Smooth muscle cell (in vitro differentiated cells): ENCODE results near the gene TERF2IP. TPM values are rescaled to one million over a fixed set of nuclear protein-coding genes. Genes with fewer than 3 reads are reported as not detected.

ENCODE experiments used
- DNase-seq: peaks from one replicate; lab custom pipeline; 2025; ENCODE audit not compliant: unreplicated experiment; lab: John Stamatoyannopoulos, UW
- H2AFZ ChIP-seq: fragments of 200-600 bp; sonication (generic); 2 replicates; pipeline ENCODE4 v1.6.0; 2016; ENCODE audit warnings: antibody characterized with exemption, low read depth, mild to moderate bottlenecking
- H3F3A ChIP-seq: fragments of 200-600 bp; sonication (generic); 2 replicates; pipeline ENCODE4 v1.6.0; 2017; ENCODE audit warnings: antibody characterized with exemption, low read depth
- H3K27ac ChIP-seq: fragments of 200-600 bp; sonication (generic); 2 replicates; pipeline ENCODE4 v1.5.1; 2016; ENCODE audit warnings: low read depth, mild to moderate bottlenecking
- H3K27me3 ChIP-seq: fragments of 200-600 bp; sonication (generic); 2 replicates; pipeline ENCODE4 v1.6.1; 2016; ENCODE audit warnings: low read depth, mild to moderate bottlenecking
- H3K36me3 ChIP-seq: fragments of 200-600 bp; sonication (generic); 2 replicates; pipeline ENCODE4 v1.5.1; 2016; ENCODE audit warnings: low read depth
- H3K4me1 ChIP-seq: fragments of 200-600 bp; sonication (generic); 2 replicates; pipeline ENCODE4 v1.5.1; 2016; ENCODE audit warnings: low read depth
- H3K4me2 ChIP-seq: fragments of 200-600 bp; sonication (generic); 2 replicates; pipeline ENCODE4 v1.6.0; 2016; ENCODE audit warnings: mild to moderate bottlenecking
- H3K4me3 ChIP-seq: fragments of 200-600 bp; sonication (generic); 2 replicates; pipeline ENCODE4 v1.5.1; 2016; ENCODE audit warnings: mild to moderate bottlenecking
- H3K79me2 ChIP-seq: fragments of 200-600 bp; sonication (generic); 2 replicates; pipeline ENCODE4 v1.6.0; 2016; ENCODE audit warnings: low read depth, mild to moderate bottlenecking
- H3K9ac ChIP-seq: fragments of 200-600 bp; sonication (generic); 2 replicates; pipeline ENCODE4 v1.6.0; 2016; ENCODE audit warnings: low read depth
- H3K9me3 ChIP-seq: fragments of 200-600 bp; sonication (generic); replicated peaks from 2 replicates; pipeline ENCODE4 v1.5.1; 2016; ENCODE audit warnings: low read depth
- H4K20me1 ChIP-seq: fragments of 200-600 bp; sonication (generic); 2 replicates; pipeline ENCODE4 v1.6.0; 2016; ENCODE audit warnings: low read depth
- WGBS: methylation state at CpG from one replicate; pipeline ENCODE4 v1.1.7; 2016; ENCODE audit warnings: low lambda C conversion rate; 5-methylcytosine and 5-hydroxymethylcytosine counted together
- polyA plus RNA-seq: library from polyadenylated mRNA; unstranded; fragments of >200 nt; fragmentation: Nextera tagmentation; extraction: Ambion mirVana; gene quantifications from 2 replicates; pipeline ENCODE4 v1.2.1, GENCODE V29; 2016
- total RNA-seq: library from RNA; depleted of rRNA; stranded (reverse); fragments of >200 nt; gene quantifications from 2 replicates; pipeline ENCODE4 v1.2.3, GENCODE V29; 2014
- TF ChIP-seq, protein P1 (sequence below): fragments of 200-600 bp; sonication (generic); IDR thresholded peaks from 2 replicates; pipeline ENCODE4 v1.5.1; 2017; ENCODE audit warnings: borderline replicate concordance, mild to moderate bottlenecking, antibody characterized with exemption; ENCODE audit not compliant: insufficient read depth, poor library complexity, severe bottlenecking

TERF2IP gene
- total and polyA plus RNA-seq, 2 experiments from 2014 or later = 51.0 to 83.0 TPM

DNA sequence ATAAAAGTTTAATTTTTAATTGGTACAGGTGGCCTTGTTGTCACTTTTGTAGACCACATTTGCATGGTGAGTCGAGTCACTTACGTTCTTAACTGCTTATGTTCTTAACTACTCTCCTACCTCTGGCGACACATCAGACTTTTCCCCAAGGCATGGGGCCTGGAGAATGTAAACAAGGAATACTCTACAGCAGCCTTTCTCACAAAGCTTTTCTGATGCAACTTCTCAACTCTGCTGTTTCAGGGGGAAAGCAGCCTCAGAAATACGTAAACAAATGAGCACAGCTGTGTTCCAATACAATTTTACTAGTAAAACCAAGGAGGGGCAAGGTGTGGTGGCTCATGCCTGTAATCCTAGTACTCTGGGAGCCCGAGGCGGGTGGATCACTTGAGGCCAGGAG is 7.0 kb upstream of the TERF2IP start:
- peaks cover 41% of the 10 kb centered on the region for H3K79me2 ChIP-seq
- no peaks in the 10 kb centered on the region for H3K9me3 ChIP-seq
- no peak overlapping the region for H3K4me3 ChIP-seq
- H3F3A ChIP-seq = no peaks in the 10 kb centered on the region
- H3K4me2 ChIP-seq = no peak overlapping the region
- no peak overlapping the region for H2AFZ ChIP-seq
- TF ChIP-seq, protein P1, sequence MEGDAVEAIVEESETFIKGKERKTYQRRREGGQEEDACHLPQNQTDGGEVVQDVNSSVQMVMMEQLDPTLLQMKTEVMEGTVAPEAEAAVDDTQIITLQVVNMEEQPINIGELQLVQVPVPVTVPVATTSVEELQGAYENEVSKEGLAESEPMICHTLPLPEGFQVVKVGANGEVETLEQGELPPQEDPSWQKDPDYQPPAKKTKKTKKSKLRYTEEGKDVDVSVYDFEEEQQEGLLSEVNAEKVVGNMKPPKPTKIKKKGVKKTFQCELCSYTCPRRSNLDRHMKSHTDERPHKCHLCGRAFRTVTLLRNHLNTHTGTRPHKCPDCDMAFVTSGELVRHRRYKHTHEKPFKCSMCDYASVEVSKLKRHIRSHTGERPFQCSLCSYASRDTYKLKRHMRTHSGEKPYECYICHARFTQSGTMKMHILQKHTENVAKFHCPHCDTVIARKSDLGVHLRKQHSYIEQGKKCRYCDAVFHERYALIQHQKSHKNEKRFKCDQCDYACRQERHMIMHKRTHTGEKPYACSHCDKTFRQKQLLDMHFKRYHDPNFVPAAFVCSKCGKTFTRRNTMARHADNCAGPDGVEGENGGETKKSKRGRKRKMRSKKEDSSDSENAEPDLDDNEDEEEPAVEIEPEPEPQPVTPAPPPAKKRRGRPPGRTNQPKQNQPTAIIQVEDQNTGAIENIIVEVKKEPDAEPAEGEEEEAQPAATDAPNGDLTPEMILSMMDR = no peak
- WGBS = 74% methylated on average over 6 of the region's 6 CpGs
- H4K20me1 ChIP-seq = peaks cover 42% of the 10 kb centered on the region
- no peaks in the 10 kb centered on the region for H3K27me3 ChIP-seq
- no peak overlapping the region for H3K9ac ChIP-seq
- H3K36me3 ChIP-seq = peaks cover 12% of the 10 kb centered on the region
- DNase-seq = no peak
- no peak overlapping the region for H3K27ac ChIP-seq
- H3K4me1 ChIP-seq = no peaks in the 10 kb centered on the region

DNA sequence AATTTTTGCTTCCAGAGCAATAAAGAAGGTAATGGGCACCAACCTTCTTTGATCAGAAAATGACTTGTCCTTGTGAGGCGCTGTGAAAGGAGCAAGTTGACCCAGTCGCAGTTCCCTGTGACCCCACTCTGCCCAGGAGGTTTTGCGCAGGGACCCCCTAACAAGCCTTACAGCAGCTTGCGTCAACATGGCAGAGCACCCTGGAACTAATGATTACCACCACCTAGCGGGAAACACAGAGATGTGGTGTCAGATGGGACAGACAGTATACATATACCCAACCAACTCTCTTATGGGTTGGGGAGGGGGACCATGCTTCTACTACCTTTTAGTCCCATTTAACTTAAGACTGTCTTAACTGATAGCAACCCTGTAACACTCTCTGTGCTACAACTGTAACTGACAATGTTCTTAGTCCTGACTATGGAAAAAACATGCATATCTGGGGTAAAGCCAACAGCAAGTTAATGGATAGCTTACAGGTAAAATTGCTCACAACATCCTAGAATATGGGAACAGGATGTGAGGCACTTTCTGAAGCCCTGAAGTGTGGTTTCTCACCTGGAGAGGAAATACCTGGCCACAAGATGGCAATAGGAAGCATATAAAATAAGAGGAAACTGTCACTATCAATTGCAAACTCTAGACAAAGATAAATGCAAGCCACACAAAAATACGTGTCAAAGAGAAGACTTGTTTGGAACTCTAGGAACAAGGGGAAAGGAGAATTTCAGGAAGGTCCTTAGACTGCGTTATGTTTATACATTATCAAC is 3.1 kb upstream of the TERF2IP start:
- Histone ChIP-seq H3K27ac (no peak overlapping the region), H3F3A (no peaks in the 10 kb centered on the region), H3K27me3 (no peaks in the 10 kb centered on the region), H3K9me3 (no peaks in the 10 kb centered on the region), H3K9ac (no peak overlapping the region), H4K20me1 (peaks cover 45% of the 10 kb centered on the region), H2AFZ (no peak overlapping the region), H3K4me3 (no peak overlapping the region), H3K36me3 (peaks cover 9% of the 10 kb centered on the region), H3K79me2 (peaks cover 68% of the 10 kb centered on the region), H3K4me2 (no peak overlapping the region), H3K4me1 (peaks cover 11% of the 10 kb centered on the region)
- TF ChIP-seq, protein P1 = no peak
- WGBS = 95% methylated on average over 7 of the region's 7 CpGs
- DNase-seq = no peak

DNA sequence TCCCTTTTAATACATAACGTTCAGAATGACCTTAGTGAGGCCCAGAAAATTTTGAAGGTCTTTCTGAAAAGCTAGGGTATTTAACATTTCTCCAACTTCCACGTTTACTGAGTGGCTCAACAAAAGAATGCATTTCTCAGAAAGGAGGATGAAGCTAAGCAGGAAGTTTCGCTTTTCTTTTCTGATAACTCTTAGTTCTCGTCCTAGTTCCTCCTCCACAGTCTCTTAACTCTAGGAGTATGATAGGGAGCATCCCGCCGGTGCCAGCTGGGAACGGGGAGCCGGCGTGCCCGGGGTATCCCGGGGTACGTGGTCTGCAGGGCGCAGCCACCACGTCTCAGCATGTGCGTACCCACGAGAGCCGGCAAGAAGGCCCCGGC is 471 bp upstream of the TERF2IP start:
- Histone ChIP-seq H2AFZ (peak overlapping the region; percentile 78), H3K4me2 (peak overlapping the region; percentile 98), H4K20me1 (peaks cover 63% of the 10 kb centered on the region), H3K79me2 (peaks cover 88% of the 10 kb centered on the region), H3K4me1 (peaks cover 28% of the 10 kb centered on the region), H3K27me3 (no peaks in the 10 kb centered on the region), H3K4me3 (peak overlapping the region; percentile 89), H3K27ac (peak overlapping the region; percentile 85), H3K9me3 (no peaks in the 10 kb centered on the region), H3K36me3 (no peaks in the 10 kb centered on the region), H3F3A (no peaks in the 10 kb centered on the region), H3K9ac (peak overlapping the region; percentile 81)
- under 1% methylated on average over 18 of the region's 18 CpGs for WGBS
- TF ChIP-seq, protein P1 = no peak
- DNase-seq = no peak
